ENCODE data around the gene GRIK1.
"Not testable (repeated sequence)": the region's sequence is repeated elsewhere in the genome, so short reads cannot be mapped to it uniquely, and the experiment has no call there.

The GRIK1 gene

DNA sequence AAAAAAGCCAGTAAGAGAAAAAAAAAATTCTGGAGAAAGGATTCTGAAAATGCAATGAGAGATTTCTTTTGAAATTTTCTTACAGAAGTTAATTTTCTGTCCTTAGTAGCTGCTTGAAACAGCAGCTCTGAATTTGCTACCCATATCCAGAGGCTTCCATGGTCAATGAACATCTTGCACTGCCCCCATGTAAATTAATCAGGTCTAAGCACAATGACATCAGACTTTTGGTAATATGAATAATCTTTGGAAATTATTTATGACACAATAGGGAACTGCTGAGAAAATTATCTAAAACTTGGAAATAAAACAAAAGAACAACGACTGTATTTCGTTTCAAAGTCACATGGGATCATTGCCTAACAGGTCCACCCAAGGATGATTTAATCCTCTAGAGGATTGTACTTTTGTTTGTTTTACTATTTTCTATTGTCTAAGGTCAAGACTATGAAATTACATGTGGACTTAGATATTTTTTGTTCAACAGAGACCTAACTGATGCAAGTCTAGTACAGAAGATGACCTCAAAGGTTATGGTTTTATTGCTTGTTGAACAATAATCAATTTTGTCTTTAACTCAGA, 328.9 kb downstream of the GRIK1 start:
- DNase-seq (ENCODE audit: low read depth in 2 of 2) = no peak

DNA sequence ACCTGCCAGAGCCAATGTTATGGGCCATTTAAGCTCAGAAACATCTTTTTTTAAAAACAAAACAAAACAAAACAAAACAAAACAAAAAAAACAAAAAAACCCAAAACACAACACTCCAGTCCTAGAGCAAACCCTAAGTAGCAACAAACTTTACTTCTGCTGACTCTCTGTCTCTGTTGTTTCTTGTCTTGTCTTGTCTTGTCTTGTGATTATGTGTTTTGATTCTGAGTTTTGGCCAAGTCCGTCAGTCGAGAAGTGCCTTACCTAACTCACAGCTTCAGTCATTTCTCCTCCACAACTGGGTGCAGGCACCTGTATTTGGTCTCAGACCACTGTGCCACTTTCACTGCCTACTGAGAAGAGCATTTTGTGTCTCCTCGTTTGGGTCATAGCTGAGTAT, 333.2 kb downstream of the GRIK1 start:
- no peak for DNase-seq (ENCODE audit: low read depth in 2 of 2)

DNA sequence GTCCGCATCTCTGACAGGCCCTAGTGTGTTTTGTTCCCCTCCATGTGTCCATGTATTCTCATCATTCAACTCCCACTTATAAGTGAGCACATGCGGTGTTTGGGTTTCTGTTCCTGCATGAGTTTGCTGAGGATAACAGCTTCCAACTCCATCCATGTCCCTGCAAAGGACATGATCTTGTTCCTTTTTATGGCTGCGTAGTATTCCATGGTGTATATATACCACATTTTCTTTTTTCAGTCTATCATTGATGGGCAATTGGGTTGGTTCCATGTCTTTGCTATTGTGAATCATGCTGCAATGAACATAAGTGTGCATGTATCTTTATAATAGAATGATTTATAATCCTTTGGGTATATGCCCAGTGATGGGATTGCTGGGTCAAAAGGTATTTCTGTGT, 334.6 kb downstream of the GRIK1 start:
- DNase-seq (ENCODE audit: low read depth in 2 of 2) = not testable (repeated sequence)

DNA sequence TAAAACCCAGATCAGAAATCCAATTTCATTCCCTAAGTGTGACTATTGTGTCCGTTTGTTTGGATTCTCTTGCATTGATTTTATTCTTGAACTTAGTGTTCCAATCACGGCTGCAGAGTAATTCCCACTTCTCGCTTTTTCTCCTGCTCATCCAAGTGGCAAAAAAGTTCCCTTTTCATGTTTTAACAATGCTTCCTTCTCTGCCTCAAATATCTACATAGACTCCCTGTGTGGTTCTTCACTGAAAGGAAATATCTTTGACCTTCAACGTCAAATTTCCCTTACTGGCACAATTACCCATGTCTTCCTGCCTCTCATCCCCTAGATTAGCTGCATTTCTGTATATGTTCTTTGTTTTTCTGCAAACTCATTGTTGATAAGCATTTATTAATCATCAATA, 335.7 kb downstream of the GRIK1 start:
- DNase-seq (ENCODE audit: low read depth in 2 of 2) = no peak

DNA sequence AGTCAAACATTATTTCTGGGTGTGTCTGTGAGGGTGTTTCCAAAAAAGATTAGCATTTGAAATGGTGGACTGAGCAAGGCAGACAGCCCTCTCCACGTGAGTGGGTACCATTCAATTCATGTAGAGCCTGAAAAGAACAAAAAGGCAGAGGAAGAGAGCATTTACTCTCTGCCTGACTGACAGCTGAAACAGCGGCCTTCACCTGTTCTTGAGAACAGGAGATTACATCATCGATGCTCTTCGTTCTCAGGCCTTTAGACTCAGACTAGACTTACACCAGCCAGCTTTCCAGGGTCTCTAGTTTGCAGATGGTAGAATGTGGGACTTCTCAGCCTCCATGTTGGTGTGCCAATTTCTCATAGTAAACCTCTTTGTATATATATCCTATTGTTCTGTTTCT, 338.7 kb downstream of the GRIK1 start:
- no peak for DNase-seq (ENCODE audit: low read depth in 2 of 2)

DNA sequence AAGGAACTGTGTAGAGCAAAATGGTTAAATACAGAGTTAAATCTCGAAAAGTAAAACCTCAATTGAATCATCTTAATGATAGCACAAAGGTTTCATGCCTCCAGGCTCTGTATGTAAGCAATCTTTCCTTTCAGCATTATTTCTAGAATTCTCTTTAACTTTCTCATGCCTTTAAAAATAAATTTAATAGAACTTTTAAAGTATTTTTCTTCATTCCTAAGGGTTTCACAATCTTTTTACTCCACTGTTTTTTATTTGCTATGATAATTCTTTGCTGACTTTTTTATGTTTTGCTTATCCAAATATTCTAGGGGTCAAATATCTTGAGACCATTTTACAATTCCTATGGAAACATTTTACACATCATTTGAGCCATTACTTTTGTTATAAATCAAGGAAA, 353.1 kb downstream of the GRIK1 start:
- DNase-seq (ENCODE audit: low read depth in 2 of 2) = no peak

DNA sequence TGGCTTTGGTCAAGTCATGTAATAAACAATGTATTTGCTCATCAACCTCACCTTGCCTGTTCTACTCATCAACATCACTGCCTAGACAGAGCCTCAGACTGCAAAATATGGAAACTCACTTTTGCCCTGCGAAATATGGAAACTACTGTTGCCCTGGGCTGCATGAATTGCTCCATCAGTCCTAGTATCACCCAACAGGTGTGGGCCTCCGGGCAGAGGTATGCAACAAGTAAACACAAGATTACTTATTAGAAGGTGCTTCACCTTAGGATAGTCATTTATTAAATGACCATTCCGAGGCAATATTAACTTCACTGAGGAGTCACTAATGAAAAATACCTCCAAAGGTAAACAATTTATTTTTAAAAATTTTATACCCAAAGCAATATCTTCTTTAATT, 354.3 kb downstream of the GRIK1 start:
- DNase-seq (ENCODE audit: low read depth in 2 of 2) = no peak

DNA sequence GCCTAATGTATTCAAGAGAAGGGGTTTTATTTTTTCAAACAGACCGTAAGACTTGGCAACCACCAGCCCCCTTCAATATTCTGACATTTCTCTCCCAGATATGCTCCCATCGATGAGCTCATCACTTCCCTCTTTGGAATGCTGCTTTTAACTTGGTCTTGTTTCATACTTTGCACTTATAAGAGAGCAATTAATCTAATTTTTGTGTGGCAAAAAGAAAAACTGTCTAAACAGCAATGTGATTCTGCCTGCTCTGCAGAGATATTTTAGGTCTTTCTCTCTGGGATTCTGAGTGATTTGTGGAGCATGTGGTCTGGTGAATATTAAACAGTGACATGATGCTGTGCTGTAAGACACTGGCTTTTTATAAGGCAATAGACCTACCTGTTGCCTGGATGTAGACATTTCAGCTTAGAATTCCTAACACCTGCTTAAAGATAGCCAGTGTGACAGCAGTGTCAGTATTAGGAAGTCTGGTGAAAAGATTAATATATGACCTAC, 356.3 kb downstream of the GRIK1 start:
- DNase-seq (ENCODE audit: low read depth in 2 of 2) = no peak

DNA sequence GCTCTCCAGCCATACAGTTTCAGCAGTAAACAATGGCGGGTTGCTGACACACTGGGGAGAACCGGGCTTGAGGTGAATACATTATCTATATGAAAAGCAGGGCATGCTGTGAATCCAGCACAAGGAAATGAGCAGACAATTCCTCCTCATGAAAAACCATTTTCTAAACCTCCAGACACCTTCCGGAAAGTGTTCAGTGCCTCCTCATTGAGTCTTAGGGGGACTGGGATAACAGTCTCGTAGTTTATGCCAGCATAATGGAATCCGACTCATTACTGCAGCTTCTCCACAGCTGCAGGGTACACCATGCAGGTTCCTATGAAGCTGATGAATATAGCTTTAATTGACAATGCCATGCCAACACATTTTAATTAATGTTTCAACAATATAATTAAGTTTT, 356.9 kb downstream of the GRIK1 start:
- no peak for DNase-seq (ENCODE audit: low read depth in 2 of 2)

DNA sequence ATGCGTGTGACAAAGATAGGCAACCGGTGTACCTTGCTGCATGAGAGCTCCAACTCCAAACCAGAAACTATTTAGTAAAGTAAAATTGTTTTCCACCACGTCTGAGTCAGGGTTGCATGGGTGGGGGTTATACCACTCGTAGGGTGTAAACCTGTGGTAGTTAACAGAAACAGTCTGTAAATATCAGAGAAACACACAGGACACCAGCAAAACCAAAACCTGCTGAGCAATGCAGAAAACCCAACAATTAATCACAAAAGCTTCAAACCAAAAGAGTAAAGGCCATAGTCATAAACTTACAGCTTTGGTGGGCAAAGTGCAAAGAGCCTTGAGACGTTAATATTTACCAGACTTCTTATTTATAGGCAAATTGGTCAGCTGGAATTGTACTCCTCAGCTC, 358.4 kb downstream of the GRIK1 start:
- no peak for DNase-seq (ENCODE audit: low read depth in 2 of 2)

DNA sequence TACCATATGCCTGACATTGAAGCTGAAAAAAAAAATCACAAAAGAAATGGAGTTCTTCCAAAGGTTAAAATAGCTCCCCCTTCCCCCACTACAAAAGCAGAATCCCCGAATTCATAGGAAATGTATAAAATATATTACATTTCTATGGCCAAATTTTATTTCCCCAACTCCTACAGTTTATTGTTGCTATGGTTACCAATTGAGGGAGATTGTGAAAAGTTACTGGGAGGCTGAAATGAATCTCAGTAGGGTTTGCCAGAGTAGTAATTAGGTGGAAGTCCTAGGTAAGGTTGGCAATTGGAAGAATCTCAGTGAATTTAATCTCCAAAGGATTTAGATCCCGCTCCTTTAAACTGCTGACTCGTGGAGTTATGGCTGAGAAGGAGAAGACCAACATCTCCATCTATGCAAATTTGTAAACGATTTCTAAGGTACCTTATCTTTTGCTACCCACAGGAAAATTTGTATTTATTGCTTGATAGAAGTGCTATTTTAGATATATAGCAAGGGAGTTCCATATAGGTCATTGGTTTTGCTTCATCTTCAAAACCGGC, 359.0 kb downstream of the GRIK1 start:
- no peak for DNase-seq (ENCODE audit: low read depth in 2 of 2)

DNA sequence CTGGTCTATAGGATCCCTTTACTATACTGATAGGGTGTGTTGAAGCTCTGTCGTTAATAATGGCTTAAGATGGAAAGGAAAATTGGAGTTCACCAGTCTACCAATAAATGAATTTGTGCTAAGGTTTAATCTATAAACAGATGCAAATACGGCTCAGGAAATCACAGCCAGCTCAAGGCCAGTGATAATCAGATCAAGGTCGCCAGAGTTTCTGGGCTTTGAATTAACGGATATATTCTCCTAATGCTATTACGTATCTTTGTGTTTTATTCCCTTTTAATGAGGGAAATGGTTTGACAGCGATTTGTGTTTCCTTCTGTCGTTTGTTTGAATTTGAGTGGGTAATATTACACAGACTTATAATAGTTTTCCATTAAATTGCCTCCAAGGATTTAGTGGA, 361.5 kb downstream of the GRIK1 start:
- DNase-seq (ENCODE audit: low read depth in 2 of 2) = no peak

DNA sequence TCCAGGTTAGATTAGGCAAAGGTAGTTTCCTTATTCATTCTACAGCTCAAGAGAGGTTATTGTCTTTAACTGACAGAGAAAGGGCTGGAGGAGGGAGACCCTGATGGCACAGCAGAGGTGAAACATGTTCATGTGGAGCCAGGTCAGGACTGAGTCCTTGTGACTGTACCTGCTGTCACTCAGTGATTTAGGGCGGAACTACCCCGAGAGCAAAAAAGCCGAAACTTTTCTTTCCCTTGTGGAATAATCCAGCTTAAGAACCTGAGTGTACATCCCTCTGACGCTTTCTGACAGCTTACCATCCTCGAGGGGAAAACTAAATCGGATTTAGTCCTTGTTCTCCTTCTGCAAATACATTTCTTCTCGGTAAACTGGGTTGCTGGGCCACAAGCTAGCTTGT, 367.8 kb downstream of the GRIK1 start:
- DNase-seq (ENCODE audit: low read depth in 2 of 2) = no peak

DNA sequence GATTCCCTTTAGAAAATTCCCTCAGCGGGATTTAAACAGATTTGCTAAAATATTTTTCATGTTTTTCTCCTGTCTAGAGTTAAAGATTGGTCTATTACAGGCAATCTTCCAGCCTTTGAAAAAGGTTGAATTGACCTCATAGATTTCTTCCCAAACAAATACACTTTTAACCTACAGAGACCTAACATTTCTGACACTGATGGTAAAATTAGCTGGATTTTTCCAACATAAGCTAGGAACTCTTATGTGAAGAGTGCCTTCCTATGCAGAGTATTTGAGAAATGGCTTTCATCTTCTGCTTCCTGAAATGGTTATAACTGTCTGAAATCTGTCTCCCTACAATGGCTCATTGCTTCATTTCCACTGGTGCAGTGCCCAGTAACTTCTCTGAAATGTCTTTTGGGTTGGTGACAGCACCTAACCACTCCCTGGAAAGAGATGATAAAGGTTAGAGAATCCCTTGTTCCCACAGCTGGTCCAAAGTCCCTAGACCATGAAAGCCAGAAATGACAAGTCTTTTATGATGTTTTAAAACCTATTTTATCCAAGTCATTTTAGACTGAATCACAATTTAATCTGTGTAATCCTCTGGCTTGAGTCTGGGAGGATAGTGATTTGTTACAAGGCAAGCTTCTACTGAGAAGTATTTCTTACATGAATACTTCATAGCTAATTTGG, 371.6 kb downstream of the GRIK1 start:
- no peak for DNase-seq (ENCODE audit: low read depth in 2 of 2)

DNA sequence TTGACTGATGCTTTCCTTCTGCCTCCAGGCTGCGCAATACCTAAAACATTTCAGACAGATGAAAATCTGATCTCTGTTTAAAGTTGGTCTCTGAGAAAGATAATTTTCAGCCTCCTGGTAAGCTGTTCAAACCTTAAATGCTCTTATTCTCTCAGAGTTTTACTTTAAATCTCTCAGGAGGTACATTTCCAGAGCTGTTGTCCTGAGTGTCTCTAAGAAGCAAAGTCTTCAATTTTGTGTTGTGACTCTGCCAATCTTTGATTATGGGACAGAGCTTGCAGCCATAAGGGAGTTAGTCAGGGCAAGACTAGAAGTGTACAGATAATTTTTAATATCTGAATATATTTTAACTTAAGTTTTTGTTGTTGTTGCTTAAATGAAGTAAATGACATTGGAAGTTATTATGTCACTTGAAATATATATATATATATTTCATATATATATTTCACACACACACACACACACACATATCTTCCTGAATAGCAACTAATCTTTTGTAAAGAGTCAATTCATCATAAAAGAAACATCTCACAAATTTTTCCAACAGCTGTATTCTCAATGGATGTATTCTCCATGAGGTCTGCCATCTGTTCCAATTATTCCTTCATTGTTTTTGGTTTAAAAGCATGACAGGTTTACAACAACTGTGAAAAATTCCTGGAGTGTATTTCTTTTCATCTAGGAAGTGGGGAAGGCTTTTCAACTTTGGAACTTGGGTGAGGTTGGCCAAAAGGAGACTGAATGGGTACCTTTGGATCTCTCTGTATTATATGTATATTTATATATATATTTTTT, 381.7 kb downstream of the GRIK1 start:
- DNase-seq (ENCODE audit: low read depth in 2 of 2) = no peak

DNA sequence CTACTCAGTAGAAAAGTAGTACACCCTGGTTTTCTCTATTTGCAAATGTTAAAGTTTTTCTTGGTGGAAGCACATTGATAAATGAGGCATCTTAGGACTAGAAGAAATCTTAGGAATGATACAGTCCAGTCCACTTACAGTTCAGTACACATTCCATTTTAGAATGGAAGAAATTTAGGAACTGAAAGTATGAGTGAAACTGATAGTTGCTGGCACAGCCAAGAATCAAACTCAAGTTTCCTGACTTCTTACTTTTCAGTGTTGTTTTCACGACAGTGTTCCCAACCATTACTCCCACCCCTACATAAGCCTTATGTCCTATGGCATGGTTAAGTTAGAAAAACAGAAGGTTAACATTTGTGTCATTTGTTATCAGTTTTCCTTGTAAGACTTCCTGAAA, 382.6 kb downstream of the GRIK1 start:
- no peak for DNase-seq (ENCODE audit: low read depth in 2 of 2)

DNA sequence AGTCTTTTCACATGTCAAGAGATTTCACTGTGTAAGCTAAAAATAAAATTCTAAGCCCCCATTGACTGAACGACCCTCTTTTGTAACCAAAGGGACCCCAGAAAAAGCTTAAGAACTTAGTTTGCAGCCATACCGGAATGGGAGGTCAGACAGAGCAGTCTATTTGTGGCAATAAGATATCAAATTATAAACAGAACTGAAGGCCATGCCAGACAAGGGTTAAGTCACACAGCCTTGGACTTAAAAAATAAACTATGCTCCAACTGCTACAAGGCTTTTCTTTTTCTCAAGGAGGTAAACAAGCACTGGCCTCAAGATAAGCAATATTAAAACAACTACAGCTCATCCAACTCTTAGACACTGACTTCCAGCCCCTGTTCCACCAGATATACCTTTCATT, 384.2 kb downstream of the GRIK1 start:
- no peak for DNase-seq (ENCODE audit: low read depth in 2 of 2)

DNA sequence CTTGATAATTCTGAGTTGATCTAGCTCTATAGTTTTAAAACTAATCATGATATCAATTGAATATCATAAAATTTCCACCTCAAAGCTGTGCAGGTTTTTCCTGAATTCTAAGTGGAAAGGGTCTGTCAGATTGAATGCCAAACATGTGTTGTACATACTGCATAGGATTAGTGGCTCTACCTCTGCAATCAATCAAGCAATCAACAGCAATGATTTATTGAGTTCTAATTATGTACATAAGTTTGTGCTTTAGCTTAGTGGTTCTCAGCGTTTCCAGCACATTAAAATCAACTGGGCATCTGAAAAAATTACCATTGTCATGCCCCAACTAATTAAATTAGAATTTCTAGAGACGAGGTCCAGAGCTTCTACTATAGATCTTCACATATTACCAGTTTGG, 389.6 kb downstream of the GRIK1 start:
- no peak for DNase-seq (ENCODE audit: low read depth in 2 of 2)

DNA sequence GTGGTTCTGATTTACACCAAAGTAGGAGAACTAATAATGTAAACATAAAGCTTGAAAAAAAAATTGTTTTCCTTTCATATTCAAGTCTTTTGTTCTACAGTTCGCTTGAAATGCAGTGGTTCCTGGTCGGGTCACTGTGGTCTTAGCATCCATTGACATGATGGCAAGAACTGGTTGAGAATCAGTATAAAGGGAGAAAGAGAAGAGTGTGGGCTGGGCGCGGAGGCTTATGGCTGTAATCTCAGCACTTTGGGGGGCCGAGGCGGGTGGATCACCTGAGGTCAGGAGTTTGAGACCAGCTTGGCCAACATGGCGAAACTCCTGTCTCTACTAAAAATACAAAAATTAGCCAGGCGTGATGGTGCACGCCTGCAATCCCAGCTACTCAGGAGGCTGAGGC, 390.2 kb downstream of the GRIK1 start:
- no peak for DNase-seq (ENCODE audit: low read depth in 2 of 2)

DNA sequence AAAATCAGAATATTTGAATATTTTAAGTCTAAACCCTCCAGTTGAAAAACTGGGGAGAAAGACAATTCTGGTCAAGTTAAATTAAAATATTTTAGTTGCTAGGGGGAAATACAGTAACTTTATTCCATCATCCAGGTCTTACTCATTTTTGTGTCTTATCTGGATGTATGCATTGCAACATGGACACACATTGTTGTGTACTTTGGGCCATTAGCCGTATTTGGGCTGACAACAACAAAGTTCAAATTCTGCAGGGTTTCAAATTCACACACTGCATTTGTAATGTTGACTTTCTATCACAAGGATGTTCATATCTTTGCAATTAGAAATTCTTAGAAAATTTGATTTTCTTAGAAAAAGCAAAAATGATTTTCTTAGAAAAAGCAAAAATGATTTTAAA, 391.8 kb downstream of the GRIK1 start:
- no peak for DNase-seq (ENCODE audit: low read depth in 2 of 2)

DNA sequence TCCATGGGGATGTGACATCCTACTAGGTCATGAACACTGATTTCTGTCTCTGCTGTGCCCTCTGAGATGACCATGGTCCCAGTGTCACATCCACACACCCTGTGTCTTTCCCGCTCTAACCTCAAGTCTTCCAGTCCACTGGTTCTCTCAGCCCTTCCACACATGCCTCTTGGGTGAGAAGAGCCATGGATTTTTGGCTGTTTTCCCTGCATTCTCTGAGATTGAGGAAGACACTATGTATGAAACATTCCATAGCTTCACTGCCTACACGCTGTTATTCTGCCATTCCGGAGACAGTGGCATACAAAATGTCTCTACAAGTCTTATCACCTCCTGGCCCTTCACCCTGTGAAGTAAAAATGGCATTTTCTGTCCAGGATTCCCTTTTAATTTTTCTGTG, 393.7 kb downstream of the GRIK1 start:
- no peak for DNase-seq (ENCODE audit: low read depth in 2 of 2)

DNA sequence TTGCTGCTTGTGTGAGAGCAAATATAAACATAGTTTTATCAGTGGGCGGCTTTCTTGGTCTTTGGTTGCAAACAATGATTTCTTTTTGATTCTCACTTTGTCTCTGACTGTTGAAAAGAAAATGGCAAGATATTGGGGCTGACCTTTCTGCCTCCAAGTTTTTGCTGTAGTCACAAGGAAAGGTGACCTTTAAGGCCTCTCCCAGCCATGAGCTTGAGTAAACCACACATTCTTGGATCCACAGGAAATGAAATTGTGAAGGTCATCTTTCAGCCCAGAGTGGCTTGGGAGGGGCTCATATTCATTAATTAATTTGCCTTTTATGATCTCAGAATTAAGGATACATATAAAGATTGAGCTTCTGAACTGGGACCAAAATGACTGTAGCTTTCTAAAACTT, 399.5 kb downstream of the GRIK1 start:
- DNase-seq (ENCODE audit: low read depth in 2 of 2) = no peak

DNA sequence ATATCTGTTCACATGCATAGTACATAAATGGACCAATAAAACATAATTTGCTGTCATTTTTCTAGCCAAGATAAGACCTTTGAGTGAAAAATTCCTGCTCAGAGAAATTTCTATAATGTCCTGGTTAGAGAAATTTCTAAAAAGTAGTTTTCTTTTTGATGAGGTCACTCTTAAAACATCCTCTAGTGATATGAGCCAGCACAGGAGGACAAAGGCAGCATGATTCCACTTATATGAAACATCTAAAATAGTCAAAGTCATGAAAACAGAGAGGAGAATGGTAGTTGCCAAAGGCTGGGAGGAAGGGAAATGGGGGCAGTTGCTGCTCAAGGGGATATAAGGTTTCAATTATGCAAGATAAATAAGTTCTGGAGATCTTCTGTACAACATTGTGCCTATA, 401.7 kb downstream of the GRIK1 start:
- no peak for DNase-seq (ENCODE audit: low read depth in 2 of 2)
